GM12892 (cell line): ENCODE measurements around the gene RALGPS1.

Experiments used
- POLR2A ChIP-seq: IDR thresholded peaks from 2 replicates; pipeline ENCODE4 v1.6.1; 2011; ENCODE audit warnings: low read depth, low read length, control low read depth
- POLR2AphosphoS5 ChIP-seq: IDR thresholded peaks from 2 replicates; pipeline ENCODE4 v1.6.1; 2011; ENCODE audit warnings: low read depth, low read length, control low read depth
- TAF1 ChIP-seq: IDR thresholded peaks from 2 replicates; pipeline ENCODE4 v1.6.1; 2011; ENCODE audit warnings: low read depth, mild to moderate bottlenecking, control low read depth, low read length, borderline replicate concordance

GRCh38 chr9:127064335-127064734 lies 149.8 kb downstream of the RALGPS1 start:
- no peak for TF ChIP-seq POLR2A
- TF ChIP-seq POLR2AphosphoS5, result no peak
- no peak for TF ChIP-seq TAF1
